GM20000 (cell line): ENCODE data around the gene UACA.

ENCODE experiments used
- DNase-seq: peaks from one replicate; pipeline ENCODE4 v3.0.0; 2012; ENCODE audit warnings: low spot score
- CTCF ChIP-seq: IDR thresholded peaks from 2 replicates; pipeline ENCODE4 v1.5.1; 2012; ENCODE audit warnings: mild to moderate bottlenecking, control low read depth; ENCODE audit errors: extremely low read depth, missing control alignments

Gene UACA

GRCh38 chr15:70710714-70711113 lies 52.6 kb downstream of the UACA start:
- no peak for TF ChIP-seq CTCF
- DNase-seq = no peak

- no peak for DNase-seq
- TF ChIP-seq CTCF = no peak
Measured at GRCh38 chr15:70708839-70709238, 54.5 kb downstream of the UACA start.

DNA sequence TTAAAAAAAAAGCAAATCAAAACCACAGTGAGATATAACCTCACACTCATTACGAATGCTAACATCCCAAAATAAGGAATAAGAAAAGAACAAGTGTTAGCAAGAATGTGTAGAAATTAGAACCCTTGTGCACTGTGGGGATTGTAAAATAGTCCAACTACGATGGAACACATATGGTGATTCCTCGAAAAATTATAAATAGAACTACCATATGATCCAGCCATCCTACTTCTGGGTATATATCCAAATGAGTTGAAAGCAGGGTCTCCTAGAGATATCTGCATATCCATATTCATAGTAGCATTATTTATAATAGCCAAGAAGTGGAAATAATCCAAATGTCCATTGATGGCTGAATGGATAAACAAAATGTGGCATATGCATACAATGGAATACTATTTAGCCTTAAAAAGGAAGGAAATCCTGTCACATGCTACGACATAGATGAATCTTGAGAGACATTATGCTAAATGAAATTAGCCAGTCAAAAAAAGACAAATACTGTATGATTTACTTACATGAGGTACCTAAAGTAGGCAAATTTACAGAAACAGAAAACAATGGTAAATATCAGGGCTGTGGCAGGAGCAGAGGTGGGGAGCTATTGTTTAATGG lies 55.6 kb downstream of the UACA start:
- DNase-seq = no peak
- TF ChIP-seq CTCF = no peak

GRCh38 chr15:70704731-70705130 lies 58.6 kb downstream of the UACA start:
- no peak for TF ChIP-seq CTCF
- DNase-seq = no peak

DNA sequence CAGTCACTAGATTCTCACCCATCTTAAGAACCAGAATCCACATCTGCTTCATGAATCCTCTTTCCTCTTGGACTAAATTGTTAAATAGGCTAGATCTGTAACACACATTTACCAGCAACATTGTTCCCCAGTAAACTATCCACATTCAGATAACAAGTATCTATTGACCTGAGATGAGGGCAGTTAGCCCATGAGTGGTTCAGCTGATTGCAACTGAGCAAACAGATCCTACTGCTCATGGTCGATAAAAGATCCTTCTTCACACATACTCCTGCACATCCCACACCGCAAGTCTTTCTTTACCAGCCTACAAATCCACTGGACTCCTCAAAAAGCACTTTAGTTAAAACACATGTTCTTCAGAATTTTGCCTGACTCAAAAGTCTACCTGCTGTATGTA lies 59.2 kb downstream of the UACA start:
- no peak for TF ChIP-seq CTCF
- no peak for DNase-seq

GRCh38 chr15:70703096-70703878 lies 60.1 kb downstream of the UACA start:
- TF ChIP-seq CTCF = no peak
- no peak for DNase-seq

- TF ChIP-seq CTCF = no peak
- DNase-seq = no peak
Measured at GRCh38 chr15:70702584-70702983, 60.8 kb downstream of the UACA start.
